Hematopoietic multipotent progenitor cell treated with erythropoietin and hydrocortisone succinate and interleukin-3 and kit ligand, for 15 days (in vitro differentiated cells): Measurements from ENCODE around the gene HPCAL1.

Experiments used
- DNase-seq: peaks from one replicate; pipeline ENCODE4 v3.0.0-alpha.2; 2015; ENCODE audit warnings: low spot score

The HPCAL1 gene

GRCh38 chr2:10269711-10270610 lies 32.7 kb upstream of the HPCAL1 start:
- DNase-seq: no peak

GRCh38 chr2:10271509-10271908 lies 31.2 kb upstream of the HPCAL1 start:
- DNase-seq: no peak

GRCh38 chr2:10271946-10272345 lies 30.8 kb upstream of the HPCAL1 start:
- no peak for DNase-seq

GRCh38 chr2:10272464-10272863 lies 30.2 kb upstream of the HPCAL1 start:
- no peak for DNase-seq

- DNase-seq: no peak
Observed at GRCh38 chr2:10273215-10274175, 29.2 kb upstream of the HPCAL1 start.

- DNase-seq: no peak
Observed at GRCh38 chr2:10274376-10274775, 28.3 kb upstream of the HPCAL1 start.

GRCh38 chr2:10274983-10275802 lies 27.5 kb upstream of the HPCAL1 start:
- no peak for DNase-seq

GRCh38 chr2:10276481-10277292 lies 26.0 kb upstream of the HPCAL1 start:
- no peak for DNase-seq

- DNase-seq: no peak
Observed at GRCh38 chr2:10277293-10278028, 25.2 kb upstream of the HPCAL1 start.

- DNase-seq: no peak
Observed at GRCh38 chr2:10278029-10278762, 24.5 kb upstream of the HPCAL1 start.

- DNase-seq: no peak
Observed at GRCh38 chr2:10278763-10279471, 23.8 kb upstream of the HPCAL1 start.

- no peak for DNase-seq
Observed at GRCh38 chr2:10279472-10279870, 23.2 kb upstream of the HPCAL1 start.

- DNase-seq: no peak
Observed at GRCh38 chr2:10279946-10280463, 22.7 kb upstream of the HPCAL1 start.

- no peak for DNase-seq
Observed at GRCh38 chr2:10281891-10282290, 20.8 kb upstream of the HPCAL1 start.

- no peak for DNase-seq
Observed at GRCh38 chr2:10282611-10283105, 20.0 kb upstream of the HPCAL1 start.

GRCh38 chr2:10283106-10284062 lies 19.3 kb upstream of the HPCAL1 start:
- DNase-seq: no peak

GRCh38 chr2:10284108-10284870 lies 18.4 kb upstream of the HPCAL1 start:
- no peak for DNase-seq
